HCT116 (cell line): ENCODE data around the gene PRELP. TPM values are rescaled to one million over a fixed set of nuclear protein-coding genes. Genes with fewer than 3 reads are reported as not detected.

Experiments
- ATAC-seq: fragments of 200-7000 bp; cut with Tn5 transposase; 2 replicates; pipeline ENCODE4 v1.9.1; 2020; ENCODE audit warnings: mild to moderate bottlenecking, moderate library complexity
- BruUV-seq: library from RNA; stranded (reverse); fragments of 400-500 nt; replicated peaks from 2 replicates; lab custom pipeline; 2021; lab: Mats Ljungman, UMichigan
- CTCF ChIA-PET: fragments of 300-600 bp; sonication (Branson Sonifier 250); formaldehyde crosslinking; loops from one replicate; lab custom pipeline; 2021; ENCODE audit warnings: antibody characterized with exemption; lab: Charles Lee
- POLR2A ChIA-PET: fragments of 300-600, 350-600 bp; sonication (Branson Sonifier 250); formaldehyde crosslinking; loops from one replicate; lab custom pipeline; 2021; ENCODE audit warnings: antibody characterized with exemption; lab: Charles Lee
- RAD21 ChIA-PET, 2 experiments: fragments of 300-600 bp; sonication (Branson Sonifier 250); formaldehyde crosslinking; loops; one replicate each; lab custom pipeline; 2023; ENCODE audit warnings: low total read pairs in 2 of 2; ENCODE audit not compliant: uncharacterized antibody in 2 of 2, unreplicated experiment in 2 of 2, low non-redundant PET in 1 of 2; lab: Charles Lee
- DNase-seq: peaks from one replicate; pipeline ENCODE4 v3.0.0-alpha.2; 2010; ENCODE audit warnings: low read depth, low spot score
- H2AFZ ChIP-seq: fragments of 200-600 bp; shearing (Covaris generic), sonication (generic); 2 replicates; pipeline ENCODE4 v1.6.1; 2017; ENCODE audit warnings: low read depth, mixed run types, mixed read lengths, antibody characterized with exemption, low read length; ENCODE audit not compliant: poor library complexity, severe bottlenecking
- H3K27ac ChIP-seq: 2 replicates; pipeline ENCODE4 v1.5.1; 2012; ENCODE audit warnings: low read depth, low read length
- H3K27me3 ChIP-seq: fragments of 200-600 bp; sonication (generic); 2 replicates; pipeline ENCODE4 v1.6.1; 2016; ENCODE audit warnings: mixed run types, low read length, mixed read lengths; ENCODE audit not compliant: insufficient read depth
- H3K36me3 ChIP-seq, 2 experiments: fragments of 200-500 bp in 1 of 2; fragments of 200-600 bp in 1 of 2; sonication (Bioruptor generic) in 1 of 2; sonication (generic) in 1 of 2; 2 replicates each; pipeline versions ENCODE4 v1.5.1 to v1.6.1; 2014 to 2016; ENCODE audit warnings: low read length in 2 of 2, inconsistent platforms in 1 of 2, mixed read lengths in 1 of 2, mixed run types in 1 of 2; ENCODE audit not compliant: insufficient read depth in 2 of 2, control insufficient read depth in 1 of 2
- H3K4me1 ChIP-seq, 2 experiments: fragments of 200-600 bp in 1 of 2; sonication (generic) in 1 of 2; 2 replicates each; pipeline versions ENCODE4 v1.5.1 to v1.6.1; 2012 to 2017; ENCODE audit warnings: low read length in 2 of 2, inconsistent platforms in 1 of 2, mild to moderate bottlenecking in 1 of 2, mixed read lengths in 1 of 2, mixed run types in 1 of 2, moderate library complexity in 1 of 2; ENCODE audit not compliant: insufficient read depth in 2 of 2, control insufficient read depth in 1 of 2
- H3K4me2 ChIP-seq: fragments of 200-600 bp; sonication (generic); 2 replicates; pipeline ENCODE4 v1.6.1; 2017; ENCODE audit warnings: mixed run types, low read length, mixed read lengths
- H3K4me3 ChIP-seq, 2 experiments: fragments of 200-600 bp in 1 of 2; sonication (generic) in 1 of 2; replicated peaks in 1 of 2; 2 replicates each; pipeline ENCODE4 v1.5.1; 2011 to 2016; ENCODE audit warnings: low read length in 2 of 2, control low read depth in 1 of 2, low read depth in 1 of 2, mild to moderate bottlenecking in 1 of 2, mixed read lengths in 1 of 2, mixed run types in 1 of 2
- H3K79me2 ChIP-seq: fragments of 200-600 bp; sonication (generic); 2 replicates; pipeline ENCODE4 v1.6.1; 2017; ENCODE audit warnings: mild to moderate bottlenecking, mixed run types, low read length, moderate library complexity, mixed read lengths; ENCODE audit not compliant: insufficient read depth
- H3K9ac ChIP-seq: fragments of 200-600 bp; sonication (generic); 2 replicates; pipeline ENCODE4 v1.6.1; 2016; ENCODE audit warnings: low read length, mixed read lengths
- H3K9me2 ChIP-seq: fragments of 200-600 bp; sonication (generic), shearing (Covaris generic); 2 replicates; pipeline ENCODE4 v1.6.1; 2017; ENCODE audit warnings: mixed run types, mild to moderate bottlenecking, moderate library complexity; ENCODE audit not compliant: insufficient read depth
- H3K9me3 ChIP-seq, 2 experiments: fragments of 200-500 bp in 1 of 2; fragments of 200-600 bp in 1 of 2; sonication (Bioruptor generic) in 1 of 2; sonication (generic) in 1 of 2; 2 replicates each; pipeline ENCODE4 v1.6.1; 2014 to 2017; ENCODE audit warnings: low read length in 2 of 2, mixed read lengths in 2 of 2, inconsistent platforms in 1 of 2, low read depth in 1 of 2, mild to moderate bottlenecking in 1 of 2, mixed run types in 1 of 2, moderate library complexity in 1 of 2; ENCODE audit not compliant: control insufficient read depth in 1 of 2, insufficient read depth in 1 of 2
- H4K20me1 ChIP-seq: fragments of 200-600 bp; sonication (generic), shearing (Covaris generic); 2 replicates; pipeline ENCODE4 v1.6.1; 2017; ENCODE audit warnings: mixed run types, mild to moderate bottlenecking, moderate library complexity; ENCODE audit not compliant: insufficient read depth
- CEBPB ChIP-seq: IDR thresholded peaks from 2 replicates; pipeline ENCODE4 v1.6.1; 2012; ENCODE audit warnings: low read depth
- EGR1 ChIP-seq: IDR thresholded peaks from 2 replicates; pipeline ENCODE4 v1.6.1; 2012; ENCODE audit warnings: low read depth
- ELF1 ChIP-seq: IDR thresholded peaks from 2 replicates; pipeline ENCODE4 v1.6.1; 2012; ENCODE audit warnings: low read depth, borderline replicate concordance
- EZH2 ChIP-seq: fragments of 200-600 bp; sonication (generic); IDR thresholded peaks from 2 replicates; pipeline ENCODE4 v1.6.1; 2017; ENCODE audit warnings: antibody characterized with exemption, mixed run types
- EZH2phosphoT487 ChIP-seq: fragments of 200-600 bp; IDR thresholded peaks from 2 replicates; pipeline ENCODE4 v1.6.1; 2018; ENCODE audit warnings: antibody characterized with exemption, borderline replicate concordance
- POLR2A ChIP-seq: IDR thresholded peaks from 2 replicates; pipeline ENCODE4 v1.7.0; 2011; ENCODE audit warnings: borderline replicate concordance; ENCODE audit not compliant: insufficient read depth, insufficient read length; ENCODE audit errors: extremely low read depth
- POLR2AphosphoS5 ChIP-seq: IDR thresholded peaks from 2 replicates; pipeline ENCODE4 v1.6.1; 2011; ENCODE audit warnings: mild to moderate bottlenecking, low read depth, low read length, moderate library complexity
- RAD21 ChIP-seq: IDR thresholded peaks from 2 replicates; pipeline ENCODE4 v1.6.1; 2012; ENCODE audit warnings: low read depth, mild to moderate bottlenecking
- SIN3A ChIP-seq: IDR thresholded peaks from 2 replicates; pipeline ENCODE4 v1.6.1; 2012; ENCODE audit warnings: low read depth
- SP1 ChIP-seq: IDR thresholded peaks from 2 replicates; pipeline ENCODE4 v1.6.1; 2012; ENCODE audit warnings: low read depth
- SRF ChIP-seq: IDR thresholded peaks from 2 replicates; pipeline ENCODE4 v1.6.1; 2012; ENCODE audit warnings: low read depth
- TCF7L2 ChIP-seq: IDR thresholded peaks from 2 replicates; pipeline ENCODE4 v1.7.0; 2011; ENCODE audit warnings: borderline replicate concordance, inconsistent platforms; ENCODE audit not compliant: insufficient read depth, insufficient read length; ENCODE audit errors: extremely low read depth
- ZFX ChIP-seq: fragments of 450-650 bp; IDR thresholded peaks from 2 replicates; pipeline ENCODE4 v1.6.1; 2017
- ZNF274 ChIP-seq: fragments of 200-500 bp; sonication (Bioruptor generic); IDR thresholded peaks from 2 replicates; pipeline ENCODE4 v1.6.1; 2014; ENCODE audit warnings: mild to moderate bottlenecking, low read depth, low read length, inconsistent platforms
- intact Hi-C: fragments of 100-400 bp; cut with micrococcal nuclease; formaldehyde crosslinking; loops from 2 replicates; pipeline ENCODE4 v1.10.0; 2022
- total RNA-seq: library from RNA; stranded (reverse); gene quantifications from one replicate; pipeline ENCODE4 v1.2.1, GENCODE V29; 2021; ENCODE audit not compliant: unreplicated experiment
- TF ChIP-seq, protein P1 (sequence below): IDR thresholded peaks from 2 replicates; pipeline ENCODE4 v1.6.1; 2012; ENCODE audit warnings: low read depth
- TF ChIP-seq, protein P2 (sequence below): IDR thresholded peaks from 2 replicates; pipeline ENCODE4 v1.6.1; 2011; ENCODE audit warnings: mild to moderate bottlenecking, low read length, moderate library complexity; ENCODE audit not compliant: insufficient replicate concordance; ENCODE audit errors: extremely low read depth
- TF ChIP-seq, protein P3 (sequence below): IDR thresholded peaks from 2 replicates; pipeline ENCODE4 v1.6.1; 2012
- TF ChIP-seq, protein P4 (sequence below), 3 experiments: fragments of 200-600 bp in 1 of 3; sonication (generic) in 1 of 3; IDR thresholded peaks in 2 of 3; conservative IDR thresholded peaks in 1 of 3; 2 replicates each; pipeline ENCODE4 v1.5.1; 2012 to 2017; ENCODE audit warnings: low read depth in 2 of 3, low read length in 2 of 3, antibody characterized with exemption in 1 of 3, borderline replicate concordance in 1 of 3, control low read depth in 1 of 3, mild to moderate bottlenecking in 1 of 3, mixed read lengths in 1 of 3, mixed run types in 1 of 3, moderate library complexity in 1 of 3; ENCODE audit not compliant: insufficient read depth in 1 of 3

Gene PRELP
- total RNA-seq, 1 experiment from 2014 or later: 0.10 TPM

DNA sequence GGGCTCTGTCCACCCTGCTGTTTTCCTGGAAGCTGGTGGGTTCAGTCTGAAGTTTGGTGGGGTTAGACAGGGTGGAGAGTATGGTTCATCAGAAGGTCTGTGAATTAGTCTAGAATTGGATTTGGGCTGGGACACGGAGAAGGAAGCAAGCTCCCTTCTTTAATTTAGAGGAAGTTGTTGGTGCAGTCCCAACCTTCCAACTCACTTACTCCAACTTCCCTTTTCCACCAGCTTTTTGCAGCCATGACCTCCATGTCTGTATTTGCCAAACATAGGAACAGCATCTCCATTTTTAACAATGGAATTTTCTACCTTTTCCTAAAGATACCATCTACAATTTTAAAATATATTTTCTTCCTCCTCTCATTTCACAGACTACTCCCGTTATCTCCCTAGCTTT lies 28.5 kb upstream of the PRELP start:
- ATAC-seq: no peak
- H3K4me2 ChIP-seq: no peak overlapping the region
- peaks cover 27% of the 10 kb centered on the region for H3K27me3 ChIP-seq
- ChIA-PET POLR2A (no interaction called here), CTCF (interaction anchor here (1.3 kb wide), 1 partner anchor 408 kb away, joined by 3 read pairs; no protein-coding TSS in a partner anchor)
- intact Hi-C loops: no loop called here
- no peak overlapping the region for H3K4me3 ChIP-seq
- BruUV-seq: no TSS peak
- no peak for DNase-seq
- no peak overlapping the region for H2AFZ ChIP-seq
- H4K20me1 ChIP-seq: no peaks in the 10 kb centered on the region
- H3K79me2 ChIP-seq: no peaks in the 10 kb centered on the region
- H3K9ac ChIP-seq: no peak overlapping the region
- H3K9me2 ChIP-seq: no peaks in the 10 kb centered on the region
- TF ChIP-seq RAD21: no peak
- TF ChIP-seq ELF1: no peak
- no peak for TF ChIP-seq EZH2phosphoT487
- no peak for TF ChIP-seq EZH2
- TF ChIP-seq EGR1: no peak
- TF ChIP-seq TCF7L2: no peak
- TF ChIP-seq, protein P1, sequence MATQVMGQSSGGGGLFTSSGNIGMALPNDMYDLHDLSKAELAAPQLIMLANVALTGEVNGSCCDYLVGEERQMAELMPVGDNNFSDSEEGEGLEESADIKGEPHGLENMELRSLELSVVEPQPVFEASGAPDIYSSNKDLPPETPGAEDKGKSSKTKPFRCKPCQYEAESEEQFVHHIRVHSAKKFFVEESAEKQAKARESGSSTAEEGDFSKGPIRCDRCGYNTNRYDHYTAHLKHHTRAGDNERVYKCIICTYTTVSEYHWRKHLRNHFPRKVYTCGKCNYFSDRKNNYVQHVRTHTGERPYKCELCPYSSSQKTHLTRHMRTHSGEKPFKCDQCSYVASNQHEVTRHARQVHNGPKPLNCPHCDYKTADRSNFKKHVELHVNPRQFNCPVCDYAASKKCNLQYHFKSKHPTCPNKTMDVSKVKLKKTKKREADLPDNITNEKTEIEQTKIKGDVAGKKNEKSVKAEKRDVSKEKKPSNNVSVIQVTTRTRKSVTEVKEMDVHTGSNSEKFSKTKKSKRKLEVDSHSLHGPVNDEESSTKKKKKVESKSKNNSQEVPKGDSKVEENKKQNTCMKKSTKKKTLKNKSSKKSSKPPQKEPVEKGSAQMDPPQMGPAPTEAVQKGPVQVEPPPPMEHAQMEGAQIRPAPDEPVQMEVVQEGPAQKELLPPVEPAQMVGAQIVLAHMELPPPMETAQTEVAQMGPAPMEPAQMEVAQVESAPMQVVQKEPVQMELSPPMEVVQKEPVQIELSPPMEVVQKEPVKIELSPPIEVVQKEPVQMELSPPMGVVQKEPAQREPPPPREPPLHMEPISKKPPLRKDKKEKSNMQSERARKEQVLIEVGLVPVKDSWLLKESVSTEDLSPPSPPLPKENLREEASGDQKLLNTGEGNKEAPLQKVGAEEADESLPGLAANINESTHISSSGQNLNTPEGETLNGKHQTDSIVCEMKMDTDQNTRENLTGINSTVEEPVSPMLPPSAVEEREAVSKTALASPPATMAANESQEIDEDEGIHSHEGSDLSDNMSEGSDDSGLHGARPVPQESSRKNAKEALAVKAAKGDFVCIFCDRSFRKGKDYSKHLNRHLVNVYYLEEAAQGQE: no peak
- TF ChIP-seq CEBPB: no peak
- TF ChIP-seq, protein P2, sequence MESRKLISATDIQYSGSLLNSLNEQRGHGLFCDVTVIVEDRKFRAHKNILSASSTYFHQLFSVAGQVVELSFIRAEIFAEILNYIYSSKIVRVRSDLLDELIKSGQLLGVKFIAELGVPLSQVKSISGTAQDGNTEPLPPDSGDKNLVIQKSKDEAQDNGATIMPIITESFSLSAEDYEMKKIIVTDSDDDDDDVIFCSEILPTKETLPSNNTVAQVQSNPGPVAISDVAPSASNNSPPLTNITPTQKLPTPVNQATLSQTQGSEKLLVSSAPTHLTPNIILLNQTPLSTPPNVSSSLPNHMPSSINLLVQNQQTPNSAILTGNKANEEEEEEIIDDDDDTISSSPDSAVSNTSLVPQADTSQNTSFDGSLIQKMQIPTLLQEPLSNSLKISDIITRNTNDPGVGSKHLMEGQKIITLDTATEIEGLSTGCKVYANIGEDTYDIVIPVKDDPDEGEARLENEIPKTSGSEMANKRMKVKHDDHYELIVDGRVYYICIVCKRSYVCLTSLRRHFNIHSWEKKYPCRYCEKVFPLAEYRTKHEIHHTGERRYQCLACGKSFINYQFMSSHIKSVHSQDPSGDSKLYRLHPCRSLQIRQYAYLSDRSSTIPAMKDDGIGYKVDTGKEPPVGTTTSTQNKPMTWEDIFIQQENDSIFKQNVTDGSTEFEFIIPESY: no peak
- TF ChIP-seq, protein P3, sequence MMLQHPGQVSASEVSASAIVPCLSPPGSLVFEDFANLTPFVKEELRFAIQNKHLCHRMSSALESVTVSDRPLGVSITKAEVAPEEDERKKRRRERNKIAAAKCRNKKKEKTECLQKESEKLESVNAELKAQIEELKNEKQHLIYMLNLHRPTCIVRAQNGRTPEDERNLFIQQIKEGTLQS: no peak
- TF ChIP-seq, protein P4, sequence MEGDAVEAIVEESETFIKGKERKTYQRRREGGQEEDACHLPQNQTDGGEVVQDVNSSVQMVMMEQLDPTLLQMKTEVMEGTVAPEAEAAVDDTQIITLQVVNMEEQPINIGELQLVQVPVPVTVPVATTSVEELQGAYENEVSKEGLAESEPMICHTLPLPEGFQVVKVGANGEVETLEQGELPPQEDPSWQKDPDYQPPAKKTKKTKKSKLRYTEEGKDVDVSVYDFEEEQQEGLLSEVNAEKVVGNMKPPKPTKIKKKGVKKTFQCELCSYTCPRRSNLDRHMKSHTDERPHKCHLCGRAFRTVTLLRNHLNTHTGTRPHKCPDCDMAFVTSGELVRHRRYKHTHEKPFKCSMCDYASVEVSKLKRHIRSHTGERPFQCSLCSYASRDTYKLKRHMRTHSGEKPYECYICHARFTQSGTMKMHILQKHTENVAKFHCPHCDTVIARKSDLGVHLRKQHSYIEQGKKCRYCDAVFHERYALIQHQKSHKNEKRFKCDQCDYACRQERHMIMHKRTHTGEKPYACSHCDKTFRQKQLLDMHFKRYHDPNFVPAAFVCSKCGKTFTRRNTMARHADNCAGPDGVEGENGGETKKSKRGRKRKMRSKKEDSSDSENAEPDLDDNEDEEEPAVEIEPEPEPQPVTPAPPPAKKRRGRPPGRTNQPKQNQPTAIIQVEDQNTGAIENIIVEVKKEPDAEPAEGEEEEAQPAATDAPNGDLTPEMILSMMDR (IDR thresholded peaks at IDR 0.05 in 2 of 3, conservative IDR thresholded peaks at IDR 0.05 in 1 of 3; ENCODE audit: borderline replicate concordance in 1 of 3, insufficient read depth in 1 of 3, low read depth in 2 of 3, low read length in 2 of 3): no peak
- no peak for TF ChIP-seq SRF
- no peak for TF ChIP-seq POLR2A
- no peak for TF ChIP-seq SIN3A
- TF ChIP-seq ZFX: no peak
- TF ChIP-seq ZNF274: no peak
- TF ChIP-seq POLR2AphosphoS5: no peak
- no peak for TF ChIP-seq SP1
- TF ChIP-seq, all 23 proteins: peak for 0
- no peaks in the 10 kb centered on the region; a peak in 1 of 4 replicates for H3K9me3 ChIP-seq
- no peak overlapping the region for H3K27ac ChIP-seq
- no peaks in the 10 kb centered on the region for H3K4me1 ChIP-seq
- H3K36me3 ChIP-seq: no peaks in the 10 kb centered on the region
- RAD21 ChIA-PET: no interaction called here
